Choroid plexus epithelial cell (primary cell): Measurements from ENCODE around the gene NFKBIE.

ENCODE experiments used
- DNase-seq: peaks from one replicate; pipeline ENCODE4 v3.0.0-alpha.2; 2010; ENCODE audit warnings: low read depth
- H3K4me3 ChIP-seq: 2 replicates; pipeline ENCODE4 v1.5.1; 2011; ENCODE audit warnings: low read depth, mild to moderate bottlenecking, control low read depth, low read length, moderate library complexity
- TF ChIP-seq, protein P1 (sequence below): conservative IDR thresholded peaks from 2 replicates; pipeline ENCODE4 v1.5.1; 2011; ENCODE audit warnings: low read depth, mild to moderate bottlenecking, control low read depth, inconsistent platforms, low read length, moderate library complexity

The NFKBIE gene

DNA sequence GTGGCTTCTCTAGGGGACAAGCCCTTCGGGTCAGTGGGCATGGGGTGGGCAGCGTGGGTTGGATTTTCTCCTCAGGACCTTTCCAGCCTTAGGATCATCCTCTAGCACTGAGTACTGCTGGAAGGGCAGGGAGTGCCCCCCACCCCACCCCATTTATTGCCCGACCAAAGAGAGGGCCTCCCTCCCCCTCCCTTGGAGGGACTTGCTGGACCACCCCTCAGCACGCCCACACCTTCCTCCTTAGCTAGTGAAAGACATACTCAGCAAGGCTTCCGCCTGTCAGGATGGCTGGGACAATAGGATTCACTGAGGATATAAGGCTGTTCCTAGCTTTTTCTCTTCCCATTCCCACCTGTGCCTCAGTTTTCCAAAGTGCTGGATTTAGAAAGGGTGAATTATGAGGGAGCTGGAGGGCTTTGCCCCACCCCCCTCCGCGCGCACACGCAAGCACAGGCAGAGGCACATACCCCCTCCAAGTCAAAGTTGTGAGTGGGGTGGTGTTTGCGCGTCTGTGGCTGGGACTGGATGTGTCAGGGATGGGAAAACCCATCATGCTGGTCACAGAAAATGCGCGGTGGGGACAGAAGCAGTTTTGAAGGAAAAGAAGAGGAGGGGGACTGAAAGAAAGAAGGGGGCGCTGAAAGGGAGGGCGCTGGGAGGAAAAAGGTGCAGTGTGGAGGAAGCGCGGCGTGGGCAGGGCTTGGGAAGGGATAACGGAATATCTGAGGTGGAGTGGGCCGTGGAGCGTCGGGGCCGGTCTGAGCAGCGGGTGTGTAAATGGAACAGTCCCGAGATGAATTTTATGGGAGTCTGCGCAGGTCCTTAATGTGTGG lies 42.6 kb downstream of the NFKBIE start:
- DNase-seq = no peak
- peak overlapping the region; percentile 57 for H3K4me3 ChIP-seq

DNA sequence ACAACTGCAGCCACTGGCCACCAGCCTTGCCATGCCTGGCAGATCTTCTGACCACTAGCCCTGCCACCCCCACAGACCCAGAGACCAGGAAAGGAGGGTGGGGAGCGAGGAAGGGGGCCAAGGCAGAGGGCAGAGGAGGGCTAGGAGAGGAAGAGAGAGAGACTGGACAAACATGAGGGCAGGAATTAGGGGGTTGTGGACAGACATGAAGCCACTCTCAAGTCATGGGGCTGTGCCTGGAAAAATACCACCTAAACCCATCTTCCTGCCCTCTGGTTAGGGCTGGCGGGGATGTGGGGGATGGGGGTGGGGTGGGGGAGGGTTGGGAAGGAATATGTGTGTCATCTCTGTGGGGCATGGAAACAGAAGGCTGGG lies 43.4 kb downstream of the NFKBIE start:
- TF ChIP-seq, protein P1, sequence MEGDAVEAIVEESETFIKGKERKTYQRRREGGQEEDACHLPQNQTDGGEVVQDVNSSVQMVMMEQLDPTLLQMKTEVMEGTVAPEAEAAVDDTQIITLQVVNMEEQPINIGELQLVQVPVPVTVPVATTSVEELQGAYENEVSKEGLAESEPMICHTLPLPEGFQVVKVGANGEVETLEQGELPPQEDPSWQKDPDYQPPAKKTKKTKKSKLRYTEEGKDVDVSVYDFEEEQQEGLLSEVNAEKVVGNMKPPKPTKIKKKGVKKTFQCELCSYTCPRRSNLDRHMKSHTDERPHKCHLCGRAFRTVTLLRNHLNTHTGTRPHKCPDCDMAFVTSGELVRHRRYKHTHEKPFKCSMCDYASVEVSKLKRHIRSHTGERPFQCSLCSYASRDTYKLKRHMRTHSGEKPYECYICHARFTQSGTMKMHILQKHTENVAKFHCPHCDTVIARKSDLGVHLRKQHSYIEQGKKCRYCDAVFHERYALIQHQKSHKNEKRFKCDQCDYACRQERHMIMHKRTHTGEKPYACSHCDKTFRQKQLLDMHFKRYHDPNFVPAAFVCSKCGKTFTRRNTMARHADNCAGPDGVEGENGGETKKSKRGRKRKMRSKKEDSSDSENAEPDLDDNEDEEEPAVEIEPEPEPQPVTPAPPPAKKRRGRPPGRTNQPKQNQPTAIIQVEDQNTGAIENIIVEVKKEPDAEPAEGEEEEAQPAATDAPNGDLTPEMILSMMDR = no peak
- H3K4me3 ChIP-seq = no peak overlapping the region
- DNase-seq = no peak

More for the DNA sequence above, 42.6 kb downstream of the NFKBIE start:
- TF ChIP-seq, protein P1 = no peak

DNA sequence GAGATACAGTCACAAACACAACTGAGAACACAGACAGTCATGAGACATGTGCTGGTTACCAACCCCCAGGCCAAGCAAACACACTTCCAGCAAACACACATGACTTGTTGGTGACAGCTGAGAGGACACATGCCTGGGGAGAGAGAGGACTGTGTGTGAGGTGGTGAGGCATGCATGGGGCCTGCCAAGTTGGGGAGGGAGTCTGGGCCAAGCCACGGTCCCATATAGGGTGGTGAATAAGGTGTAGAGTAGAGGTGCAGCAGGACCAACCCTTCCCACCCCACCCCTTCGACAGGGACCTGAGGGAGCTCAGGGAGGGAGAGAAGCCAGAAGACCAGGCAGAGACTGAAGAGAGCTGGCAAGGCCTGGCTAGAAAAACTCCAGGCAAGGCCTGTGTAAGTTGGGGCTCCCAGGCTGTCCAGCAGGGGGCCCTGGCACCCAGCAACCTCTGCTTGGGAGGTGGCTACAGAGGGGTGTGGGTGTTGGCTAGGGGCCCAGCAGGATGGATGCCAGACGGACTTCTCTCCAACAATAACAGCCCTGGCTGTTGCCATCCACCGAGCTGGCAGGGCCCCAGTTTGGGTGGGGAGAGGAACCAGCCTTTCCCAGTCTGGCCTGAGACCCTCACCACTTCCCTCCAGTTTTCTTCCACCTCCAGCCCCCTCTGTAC lies 43.9 kb downstream of the NFKBIE start:
- peak; percentile 79 for DNase-seq
- TF ChIP-seq, protein P1 = peak; percentile 83
- H3K4me3 ChIP-seq = no peak overlapping the region

DNA sequence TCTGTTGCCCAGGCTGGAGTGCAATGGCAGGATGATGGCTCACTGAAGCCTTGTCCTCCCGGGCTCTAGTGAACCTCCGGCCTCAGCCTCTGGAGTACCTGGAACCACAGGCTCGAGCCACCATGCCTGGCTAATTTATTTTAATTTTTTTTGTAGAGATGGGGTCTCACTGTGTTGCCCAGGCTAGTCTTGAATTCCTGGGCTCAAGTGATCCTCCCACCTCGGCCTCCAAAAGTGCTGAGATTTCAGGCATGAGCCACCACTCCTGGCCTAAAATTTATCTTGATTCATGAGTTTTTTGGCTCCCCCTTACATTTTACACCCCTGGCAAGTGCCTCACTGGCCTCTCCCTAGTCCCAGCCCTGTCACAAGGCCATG lies 44.4 kb downstream of the NFKBIE start:
- H3K4me3 ChIP-seq = no peak overlapping the region
- TF ChIP-seq, protein P1 = no peak
- DNase-seq = no peak

DNA sequence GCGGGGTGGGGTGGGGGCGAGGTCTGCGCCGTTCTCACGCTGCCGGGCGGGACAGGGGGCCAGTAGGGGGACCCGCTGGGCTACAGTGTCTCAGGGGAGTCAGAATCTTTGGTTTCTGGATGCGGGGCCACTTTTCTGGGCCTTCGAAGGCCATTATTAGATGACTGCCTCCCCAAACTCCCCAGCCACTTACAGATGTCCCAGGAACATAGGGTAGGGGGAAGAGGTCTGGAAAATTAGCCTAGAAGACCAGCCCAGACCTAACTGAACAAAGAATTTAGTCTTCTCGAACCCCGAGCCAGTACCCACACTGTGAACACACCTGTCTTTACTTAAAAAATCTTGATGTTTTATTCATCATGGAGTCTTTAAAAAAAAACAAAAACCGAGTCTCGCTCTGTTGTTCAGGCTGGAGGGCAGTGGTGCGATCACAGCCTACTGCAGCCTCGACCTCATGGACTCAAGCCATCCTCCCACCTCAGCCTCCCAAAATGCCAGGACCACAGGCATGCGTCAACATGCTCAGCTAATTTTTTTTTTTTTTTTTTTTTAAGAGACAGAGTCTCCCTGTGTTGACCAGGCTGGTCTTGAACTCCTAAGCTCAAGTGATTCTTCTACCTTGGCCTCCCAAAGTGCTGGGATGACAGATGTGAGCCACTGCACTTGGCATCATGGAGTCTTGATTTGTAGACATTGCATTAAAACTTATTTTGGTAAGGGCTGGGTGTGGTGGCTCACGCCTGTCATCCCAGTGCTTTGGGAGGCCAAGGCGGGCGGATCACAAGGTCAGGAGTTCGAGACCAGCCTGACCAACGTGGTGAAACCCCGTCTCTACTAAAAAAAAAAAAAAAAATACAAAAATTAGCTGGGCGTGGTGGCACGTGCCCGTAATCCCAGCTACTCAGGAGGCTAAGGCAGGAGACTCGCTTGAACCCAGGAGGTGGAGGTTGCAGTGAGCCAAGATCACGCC lies 45.3 kb downstream of the NFKBIE start:
- TF ChIP-seq, protein P1 = no peak
- DNase-seq = no peak
- H3K4me3 ChIP-seq = no peak overlapping the region

DNA sequence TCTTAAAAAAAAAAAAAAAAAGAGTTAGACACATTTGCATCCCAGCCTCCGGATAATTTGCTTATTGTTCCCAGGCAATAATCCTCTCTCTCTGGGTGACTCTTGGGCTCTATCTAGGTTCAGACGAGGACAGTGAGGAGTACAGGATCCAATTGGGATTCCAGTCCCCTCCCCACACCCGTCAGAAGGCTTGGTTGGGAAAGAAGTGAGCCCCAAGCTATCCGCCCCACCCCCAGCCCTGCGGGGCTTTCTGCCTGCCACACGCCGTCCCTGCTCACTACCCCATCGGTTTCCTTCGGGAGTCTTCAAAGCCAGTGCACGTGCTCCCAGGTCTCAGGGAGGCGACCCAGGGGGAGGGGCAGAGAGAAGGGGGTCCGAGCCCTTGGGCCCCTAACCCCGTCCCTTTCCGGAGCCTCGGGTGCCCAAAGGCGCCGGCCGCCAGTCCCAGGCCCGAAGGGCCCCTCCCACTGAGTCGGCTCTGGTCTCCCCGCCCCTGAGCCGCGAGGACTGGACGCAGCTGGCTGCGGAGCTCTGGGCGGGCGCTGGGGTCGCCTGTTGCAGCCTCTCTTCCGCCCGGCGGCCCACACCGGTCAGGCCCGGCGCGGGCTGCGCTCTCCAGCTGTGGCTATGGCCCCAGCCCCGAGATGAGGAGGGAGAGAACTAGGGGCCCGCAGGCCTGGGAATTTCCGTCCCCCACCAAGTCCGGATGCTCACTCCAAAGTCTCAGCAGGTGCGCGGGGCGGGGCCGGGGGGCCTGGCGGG lies 46.1 kb downstream of the NFKBIE start:
- DNase-seq = peak; percentile 82
- TF ChIP-seq, protein P1 = no peak

More for the DNA sequence above, 46.1 kb downstream of the NFKBIE start:
- peak overlapping the region; percentile 57 for H3K4me3 ChIP-seq
